OCI-LY3 (cell line): Measurements from ENCODE around the gene CDH23.

Experiments
- EZH2phosphoT487 ChIP-seq: fragments of 200-600 bp; shearing (Covaris generic); IDR thresholded peaks from 2 replicates; pipeline ENCODE4 v1.6.1; 2018; ENCODE audit warnings: antibody characterized with exemption, mixed run types, low read depth
- TF ChIP-seq, protein P1 (sequence below): fragments of 200-600, 300-600 bp; sonication (generic); IDR thresholded peaks from 2 replicates; pipeline ENCODE4 v1.5.1; 2014; ENCODE audit warnings: antibody characterized with exemption, low read length, low read depth

GRCh38 chr10:71838264-71839211 lies 441.8 kb downstream of the CDH23 start:
- TF ChIP-seq, protein P1, sequence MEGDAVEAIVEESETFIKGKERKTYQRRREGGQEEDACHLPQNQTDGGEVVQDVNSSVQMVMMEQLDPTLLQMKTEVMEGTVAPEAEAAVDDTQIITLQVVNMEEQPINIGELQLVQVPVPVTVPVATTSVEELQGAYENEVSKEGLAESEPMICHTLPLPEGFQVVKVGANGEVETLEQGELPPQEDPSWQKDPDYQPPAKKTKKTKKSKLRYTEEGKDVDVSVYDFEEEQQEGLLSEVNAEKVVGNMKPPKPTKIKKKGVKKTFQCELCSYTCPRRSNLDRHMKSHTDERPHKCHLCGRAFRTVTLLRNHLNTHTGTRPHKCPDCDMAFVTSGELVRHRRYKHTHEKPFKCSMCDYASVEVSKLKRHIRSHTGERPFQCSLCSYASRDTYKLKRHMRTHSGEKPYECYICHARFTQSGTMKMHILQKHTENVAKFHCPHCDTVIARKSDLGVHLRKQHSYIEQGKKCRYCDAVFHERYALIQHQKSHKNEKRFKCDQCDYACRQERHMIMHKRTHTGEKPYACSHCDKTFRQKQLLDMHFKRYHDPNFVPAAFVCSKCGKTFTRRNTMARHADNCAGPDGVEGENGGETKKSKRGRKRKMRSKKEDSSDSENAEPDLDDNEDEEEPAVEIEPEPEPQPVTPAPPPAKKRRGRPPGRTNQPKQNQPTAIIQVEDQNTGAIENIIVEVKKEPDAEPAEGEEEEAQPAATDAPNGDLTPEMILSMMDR, result no peak
- TF ChIP-seq EZH2phosphoT487, result no peak
